ENCODE measurements around the gene FRK.

DNA sequence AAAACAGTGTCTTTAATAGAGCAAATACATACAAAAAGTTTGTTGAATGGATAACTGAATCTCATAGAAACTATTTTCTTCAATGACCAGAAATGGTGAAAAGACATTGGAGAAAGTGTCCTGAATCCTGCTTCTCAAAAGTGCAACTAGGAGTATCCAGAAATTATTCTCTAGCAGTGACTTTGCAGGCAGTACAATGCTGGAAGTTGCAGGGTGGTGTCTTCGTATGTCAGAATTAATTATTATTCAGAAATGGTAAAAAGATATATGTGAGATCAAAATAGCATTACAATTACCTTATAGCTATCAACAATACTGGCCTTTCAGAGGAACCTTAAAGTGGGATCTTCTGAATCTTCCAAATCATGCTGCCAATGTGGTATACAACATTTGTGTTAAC is 10.0 kb downstream of the FRK start:
- TF ChIP-seq EP300 (IDR thresholded peaks at IDR 0.05) (no peak), POLR2A (IDR thresholded peaks at IDR 0.05) (no peak), POLR2AphosphoS5 (IDR thresholded peaks at IDR 0.05) (no peak)
- TF ChIP-seq, protein P1, sequence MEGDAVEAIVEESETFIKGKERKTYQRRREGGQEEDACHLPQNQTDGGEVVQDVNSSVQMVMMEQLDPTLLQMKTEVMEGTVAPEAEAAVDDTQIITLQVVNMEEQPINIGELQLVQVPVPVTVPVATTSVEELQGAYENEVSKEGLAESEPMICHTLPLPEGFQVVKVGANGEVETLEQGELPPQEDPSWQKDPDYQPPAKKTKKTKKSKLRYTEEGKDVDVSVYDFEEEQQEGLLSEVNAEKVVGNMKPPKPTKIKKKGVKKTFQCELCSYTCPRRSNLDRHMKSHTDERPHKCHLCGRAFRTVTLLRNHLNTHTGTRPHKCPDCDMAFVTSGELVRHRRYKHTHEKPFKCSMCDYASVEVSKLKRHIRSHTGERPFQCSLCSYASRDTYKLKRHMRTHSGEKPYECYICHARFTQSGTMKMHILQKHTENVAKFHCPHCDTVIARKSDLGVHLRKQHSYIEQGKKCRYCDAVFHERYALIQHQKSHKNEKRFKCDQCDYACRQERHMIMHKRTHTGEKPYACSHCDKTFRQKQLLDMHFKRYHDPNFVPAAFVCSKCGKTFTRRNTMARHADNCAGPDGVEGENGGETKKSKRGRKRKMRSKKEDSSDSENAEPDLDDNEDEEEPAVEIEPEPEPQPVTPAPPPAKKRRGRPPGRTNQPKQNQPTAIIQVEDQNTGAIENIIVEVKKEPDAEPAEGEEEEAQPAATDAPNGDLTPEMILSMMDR (IDR thresholded peaks at IDR 0.05) = no peak

All from sigmoid colon (tissue), 4 donors.